IMR-90 (cell line): Measurements from ENCODE around the gene SLC44A2.

Experiments
- CTCF ChIP-seq: conservative IDR thresholded peaks from 2 replicates; pipeline ENCODE4 v1.5.1; 2012; ENCODE audit warnings: mild to moderate bottlenecking, low read depth, low read length, improper control_type of control experiment
- RAD21 ChIP-seq: IDR thresholded peaks from 2 replicates; pipeline ENCODE4 v1.6.1; 2012; ENCODE audit warnings: low read length, improper control_type of control experiment
- USF2 ChIP-seq: fragments of 150-350 bp; IDR thresholded peaks from 2 replicates; pipeline ENCODE4 v1.6.1; 2017; ENCODE audit warnings: mild to moderate bottlenecking, antibody characterized with exemption, low read length, low read depth

DNA sequence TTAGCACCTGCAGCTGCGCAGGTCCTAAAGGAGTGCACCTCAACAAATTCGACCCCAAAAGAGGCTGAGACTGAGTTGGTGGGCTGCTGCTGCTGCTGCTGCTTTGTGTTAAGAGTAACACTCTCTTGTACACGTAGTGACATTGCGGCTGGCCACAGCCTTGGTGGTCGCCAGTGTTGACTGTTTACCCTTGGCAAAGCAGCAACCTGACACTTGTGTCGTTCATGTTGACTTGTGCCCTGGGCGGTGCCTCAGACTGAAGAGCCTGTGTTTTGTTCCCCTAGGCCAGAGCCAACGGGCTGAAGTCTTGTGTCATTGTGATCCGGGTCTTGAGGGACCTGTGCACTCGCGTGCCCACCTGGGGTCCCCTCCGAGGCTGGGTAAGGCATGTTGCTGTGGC, 53.5 kb downstream of the SLC44A2 start:
- TF ChIP-seq CTCF: no peak
- no peak for TF ChIP-seq RAD21
- TF ChIP-seq USF2: no peak
